BLaER1 (cell line): ENCODE data around the gene PLA2G4C.

Experiments used
- H3K27ac ChIP-seq: shearing (Covaris generic); formaldehyde crosslinking; 2 replicates; pipeline ENCODE4 v1.8.1; 2022
- H3K27me3 ChIP-seq: shearing (Covaris generic); formaldehyde crosslinking; 2 replicates; pipeline ENCODE4 v1.8.1; 2022
- H3K36me3 ChIP-seq: shearing (Covaris generic); formaldehyde crosslinking; 2 replicates; pipeline ENCODE4 v1.8.1; 2022
- H3K4me1 ChIP-seq: shearing (Covaris generic); formaldehyde crosslinking; 2 replicates; pipeline ENCODE4 v1.8.1; 2022
- H3K4me2 ChIP-seq: shearing (Covaris generic); formaldehyde crosslinking; 2 replicates; pipeline ENCODE4 v1.8.1; 2022
- H3K4me3 ChIP-seq: shearing (Covaris generic); formaldehyde crosslinking; 2 replicates; pipeline ENCODE4 v1.8.1; 2022
- H3K9ac ChIP-seq: shearing (Covaris generic); formaldehyde crosslinking; 2 replicates; pipeline ENCODE4 v1.8.1; 2022
- H3K9me3 ChIP-seq: shearing (Covaris generic); formaldehyde crosslinking; 2 replicates; pipeline ENCODE4 v1.8.1; 2022
- H4K20me1 ChIP-seq: shearing (Covaris generic); formaldehyde crosslinking; 2 replicates; pipeline ENCODE4 v1.8.1; 2022
- Cebpa-rat ChIP-seq: shearing (Covaris generic); IDR thresholded peaks from 2 replicates; pipeline ENCODE4 v1.8.1; 2022

PLA2G4C gene

DNA sequence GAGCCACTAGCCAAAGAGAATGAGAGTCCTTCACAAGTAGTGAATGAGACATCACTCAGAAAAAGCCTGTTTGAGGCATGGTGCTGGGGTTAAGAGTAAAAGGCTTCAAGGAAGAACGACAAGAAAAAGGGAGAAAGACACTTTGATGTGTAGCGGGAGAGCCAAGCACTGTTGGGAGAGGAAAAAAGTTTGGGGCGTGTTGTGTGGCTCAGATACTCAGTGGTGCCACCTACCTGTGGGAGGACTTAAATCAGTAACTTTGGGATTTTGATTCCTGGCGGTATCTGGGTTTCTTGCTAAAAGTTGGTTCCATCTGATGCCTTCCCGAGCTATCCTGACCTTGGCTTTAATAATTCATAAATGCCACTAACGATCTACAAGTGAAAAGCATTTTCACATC, 103.9 kb downstream of the PLA2G4C start:
- Histone ChIP-seq H3K4me1 (no peaks in the 10 kb centered on the region), H3K4me2 (no peak overlapping the region)
- no peak for TF ChIP-seq Cebpa-rat

DNA sequence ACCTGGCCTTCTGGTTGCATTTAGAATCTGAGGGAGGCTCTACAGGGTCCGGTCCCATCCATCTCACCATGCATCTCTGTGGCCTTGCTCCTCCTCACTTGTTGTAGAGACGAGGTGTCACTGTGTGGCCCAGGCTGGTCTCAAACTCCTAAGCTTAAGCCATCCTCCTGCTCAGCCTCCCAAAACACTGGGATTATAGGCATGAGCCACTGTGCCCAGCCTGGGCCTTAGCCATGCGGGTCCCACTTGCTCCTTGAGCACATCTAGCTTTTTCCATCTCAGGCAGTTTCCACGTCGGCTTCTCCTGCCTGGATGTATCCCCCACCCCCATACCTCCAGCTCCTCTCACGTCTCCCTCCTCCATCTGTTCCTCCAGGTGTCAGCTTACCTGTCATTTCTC, 106.4 kb downstream of the PLA2G4C start:
- H3K27ac ChIP-seq: no peak overlapping the region
- no peaks in the 10 kb centered on the region for H3K36me3 ChIP-seq
- H3K9ac ChIP-seq: no peak overlapping the region
- no peak overlapping the region for H3K4me2 ChIP-seq
- no peak overlapping the region for H3K4me3 ChIP-seq
- no peaks in the 10 kb centered on the region for H3K4me1 ChIP-seq
- peaks cover 9% of the 10 kb centered on the region; the same call in 1 of the 2 replicates for H3K9me3 ChIP-seq
- no peaks in the 10 kb centered on the region for H3K27me3 ChIP-seq
- TF ChIP-seq Cebpa-rat: no peak
- no peaks in the 10 kb centered on the region for H4K20me1 ChIP-seq

More for the DNA sequence above, 103.9 kb downstream of the PLA2G4C start:
- no peak overlapping the region for H3K9ac ChIP-seq
- no peaks in the 10 kb centered on the region for H3K27me3 ChIP-seq
- H3K36me3 ChIP-seq: no peaks in the 10 kb centered on the region
- H4K20me1 ChIP-seq: no peaks in the 10 kb centered on the region
- no peak overlapping the region for H3K4me3 ChIP-seq
- no peak overlapping the region for H3K27ac ChIP-seq
- no peaks in the 10 kb centered on the region; the same call in 1 of the 2 replicates for H3K9me3 ChIP-seq

DNA sequence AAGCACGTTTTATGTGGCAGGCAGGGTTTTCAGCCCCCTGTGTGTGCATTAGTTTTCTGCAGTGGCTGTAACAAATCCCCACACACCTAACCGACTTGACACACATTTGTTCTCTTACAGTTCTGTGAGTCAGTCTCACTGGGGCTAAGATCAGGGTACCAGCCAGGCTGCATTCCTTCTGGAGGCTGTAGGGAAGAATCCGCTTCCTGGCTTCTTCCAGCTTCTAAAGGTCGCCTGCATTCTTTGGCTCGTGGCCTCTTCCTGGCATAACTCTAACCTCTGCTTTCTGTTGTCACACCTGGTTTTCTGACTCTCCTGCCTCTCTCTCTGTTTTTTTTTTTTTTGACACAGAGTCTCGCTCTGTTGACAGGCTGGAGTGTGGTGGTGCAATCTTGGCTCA, 109.8 kb downstream of the PLA2G4C start:
- no peaks in the 10 kb centered on the region for H3K27me3 ChIP-seq
- TF ChIP-seq Cebpa-rat: no peak
- H3K36me3 ChIP-seq: no peaks in the 10 kb centered on the region
- H3K4me2 ChIP-seq: no peak overlapping the region
- 0 out of 2 replicates have a peak, but pooled peaks cover 9% of the 10 kb centered on the region for H3K9me3 ChIP-seq
- H3K9ac ChIP-seq: no peak overlapping the region
- H3K27ac ChIP-seq: no peak overlapping the region
- no peaks in the 10 kb centered on the region for H3K4me1 ChIP-seq
- no peaks in the 10 kb centered on the region for H4K20me1 ChIP-seq
- no peak overlapping the region for H3K4me3 ChIP-seq

DNA sequence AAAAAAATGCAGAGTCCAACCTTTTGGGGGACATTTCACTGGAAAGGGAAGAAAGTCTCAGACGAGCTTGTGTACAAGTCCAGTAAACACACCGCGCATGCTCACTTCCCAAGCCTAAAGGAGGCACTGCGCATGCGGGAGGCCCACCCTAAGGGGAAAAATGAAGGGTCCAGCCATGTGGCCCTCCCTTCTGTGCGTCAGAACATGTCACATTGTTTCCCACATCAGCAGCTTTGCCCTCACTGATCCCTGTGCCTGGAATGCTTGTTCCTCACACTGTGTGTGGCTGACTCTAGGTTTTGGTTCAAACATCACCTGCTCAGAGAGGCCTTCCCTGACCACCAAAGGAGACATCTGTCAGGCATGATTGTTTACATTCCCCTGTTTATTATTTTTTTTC, 111.8 kb downstream of the PLA2G4C start:
- H4K20me1 ChIP-seq: no peaks in the 10 kb centered on the region
- 0 out of 2 replicates have a peak, but pooled peaks cover 9% of the 10 kb centered on the region for H3K9me3 ChIP-seq
- no peak overlapping the region for H3K27ac ChIP-seq
- no peak overlapping the region for H3K4me3 ChIP-seq
- no peaks in the 10 kb centered on the region for H3K36me3 ChIP-seq
- no peak overlapping the region for H3K9ac ChIP-seq
- TF ChIP-seq Cebpa-rat: no peak
- no peaks in the 10 kb centered on the region for H3K4me1 ChIP-seq
- no peaks in the 10 kb centered on the region for H3K27me3 ChIP-seq
- no peak overlapping the region for H3K4me2 ChIP-seq
